GM10847 (cell line): ENCODE data around the gene TARBP1.

ENCODE experiments used
- POLR2A ChIP-seq: IDR thresholded peaks from 2 replicates; pipeline ENCODE4 v1.6.1; 2011; ENCODE audit not compliant: insufficient read length; ENCODE audit errors: extremely low read depth

TARBP1 gene

GRCh38 chr1:234509457-234510328 is 30.7 kb upstream of the TARBP1 start:
- TF ChIP-seq POLR2A, result no peak

GRCh38 chr1:234507626-234508387 is 28.8 kb upstream of the TARBP1 start:
- TF ChIP-seq POLR2A, result no peak

- no peak for TF ChIP-seq POLR2A
Observed at GRCh38 chr1:234507089-234507488, 28.1 kb upstream of the TARBP1 start.

- no peak for TF ChIP-seq POLR2A
Observed at GRCh38 chr1:234505769-234506102, 26.8 kb upstream of the TARBP1 start.

- TF ChIP-seq POLR2A, result no peak
Observed at GRCh38 chr1:234504969-234505768, 26.2 kb upstream of the TARBP1 start.

GRCh38 chr1:234503193-234504050 is 24.4 kb upstream of the TARBP1 start:
- no peak for TF ChIP-seq POLR2A

GRCh38 chr1:234502785-234503184 is 23.8 kb upstream of the TARBP1 start:
- no peak for TF ChIP-seq POLR2A

- TF ChIP-seq POLR2A, result no peak
Observed at GRCh38 chr1:234500269-234500668, 21.3 kb upstream of the TARBP1 start.

GRCh38 chr1:234499943-234500245 is 20.9 kb upstream of the TARBP1 start:
- no peak for TF ChIP-seq POLR2A

GRCh38 chr1:234499119-234499942 is 20.4 kb upstream of the TARBP1 start:
- no peak for TF ChIP-seq POLR2A

- TF ChIP-seq POLR2A, result no peak
Observed at GRCh38 chr1:234498448-234499118, 19.6 kb upstream of the TARBP1 start.

- no peak for TF ChIP-seq POLR2A
Observed at GRCh38 chr1:234497589-234497988, 18.6 kb upstream of the TARBP1 start.

- TF ChIP-seq POLR2A, result no peak
Observed at GRCh38 chr1:234495231-234495990, 16.4 kb upstream of the TARBP1 start.
